Islet of Langerhans (tissue), 1 donor: ENCODE results near the gene ZAR1L.
"Not testable (repeated sequence)": the region's sequence is repeated elsewhere in the genome, so short reads cannot be mapped to it uniquely, and the experiment has no call there.

Experiments
- FAIRE-seq: peaks from one replicate; lab custom pipeline; 2011; peaks lifted over from hg19 to GRCh38; lab: Jason Lieb, UNC

ZAR1L gene, protein sequence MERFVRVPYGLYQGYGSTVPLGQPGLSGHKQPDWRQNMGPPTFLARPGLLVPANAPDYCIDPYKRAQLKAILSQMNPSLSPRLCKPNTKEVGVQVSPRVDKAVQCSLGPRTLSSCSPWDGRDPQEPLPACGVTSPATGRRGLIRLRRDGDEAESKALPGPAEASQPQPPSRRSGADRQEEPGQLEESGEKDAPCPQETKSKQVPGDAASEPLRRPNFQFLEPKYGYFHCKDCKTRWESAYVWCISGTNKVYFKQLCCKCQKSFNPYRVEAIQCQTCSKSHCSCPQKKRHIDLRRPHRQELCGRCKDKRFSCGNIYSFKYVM

GRCh38 chr13:32315238-32316027 is at the start of gene ZAR1L, which contains the start of gene BRCA2:
ZAR1L (minus strand) TSS chr13:32315363; CDS start chr13:32311925, 3,438 bp downstream.
BRCA2 (plus strand) TSS chr13:32315508; CDS start chr13:32316461, 953 bp downstream.
- no peak for FAIRE-seq

- no peak for FAIRE-seq
These were observed 47.4 kb upstream of the ZAR1L start for GRCh38 chr13:32362574-32362973.

- not testable (repeated sequence) for FAIRE-seq
These were observed 40.8 kb upstream of the ZAR1L start for GRCh38 chr13:32355935-32356334.

GRCh38 chr13:32354040-32354439 is 38.9 kb upstream of the ZAR1L start:
- no peak for FAIRE-seq

- FAIRE-seq = not testable (repeated sequence)
These were observed 35.8 kb upstream of the ZAR1L start for GRCh38 chr13:32350839-32351441.

GRCh38 chr13:32347651-32348050 is 32.5 kb upstream of the ZAR1L start:
- no peak for FAIRE-seq

GRCh38 chr13:32340914-32341313 is 25.8 kb upstream of the ZAR1L start:
- no peak for FAIRE-seq

GRCh38 chr13:32334671-32335070 is 19.5 kb upstream of the ZAR1L start:
- no peak for FAIRE-seq

- FAIRE-seq = no peak
These were observed 15.3 kb upstream of the ZAR1L start for GRCh38 chr13:32330441-32330840.

DNA sequence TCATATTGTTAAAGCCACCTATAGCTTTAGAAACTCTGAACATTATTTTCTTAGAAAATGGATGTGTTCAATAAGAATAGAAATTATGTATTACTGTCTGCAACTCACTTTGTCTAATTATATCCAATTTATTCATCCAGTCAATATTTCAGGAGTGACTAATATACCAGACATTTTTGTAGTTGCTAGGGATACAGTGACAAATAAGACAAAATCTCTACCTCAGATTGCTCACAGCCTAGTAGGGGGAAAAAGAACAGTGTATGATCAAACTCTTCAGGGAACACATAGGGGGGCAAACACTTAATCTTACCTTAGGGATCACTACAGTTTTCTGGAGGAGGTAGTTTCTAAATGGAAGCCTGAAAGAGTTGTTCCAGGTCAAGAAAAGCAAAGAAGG is 8.7 kb upstream of the ZAR1L start:
- FAIRE-seq = no peak

DNA sequence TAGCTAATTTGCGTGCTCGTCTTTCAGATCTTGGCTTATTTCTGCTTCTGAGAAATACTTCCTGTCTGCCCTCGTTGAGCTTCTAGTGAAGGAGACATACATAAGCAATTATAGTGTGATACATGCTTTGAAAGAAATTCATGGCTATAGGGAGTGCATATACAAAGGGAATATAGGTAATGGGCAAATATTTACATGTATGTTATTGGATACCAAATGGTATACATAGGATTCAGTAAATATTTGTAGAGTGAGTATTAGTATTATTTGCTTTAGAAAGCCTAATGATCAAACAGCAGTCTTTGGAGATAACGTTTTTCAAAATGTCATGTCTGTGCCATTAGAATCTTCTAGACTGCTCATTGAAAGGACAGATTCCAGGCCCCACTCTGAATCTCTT is 5.4 kb upstream of the ZAR1L start:
- no peak for FAIRE-seq

- no peak for FAIRE-seq
These were observed 2.7 kb upstream of the ZAR1L start for GRCh38 chr13:32317716-32318465.

DNA sequence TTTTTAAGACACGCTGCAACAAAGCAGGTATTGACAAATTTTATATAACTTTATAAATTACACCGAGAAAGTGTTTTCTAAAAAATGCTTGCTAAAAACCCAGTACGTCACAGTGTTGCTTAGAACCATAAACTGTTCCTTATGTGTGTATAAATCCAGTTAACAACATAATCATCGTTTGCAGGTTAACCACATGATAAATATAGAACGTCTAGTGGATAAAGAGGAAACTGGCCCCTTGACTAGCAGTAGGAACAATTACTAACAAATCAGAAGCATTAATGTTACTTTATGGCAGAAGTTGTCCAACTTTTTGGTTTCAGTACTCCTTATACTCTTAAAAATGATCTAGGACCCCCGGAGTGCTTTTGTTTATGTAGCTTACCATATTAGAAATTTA is 1.3 kb upstream of the ZAR1L start:
- FAIRE-seq = no peak

DNA sequence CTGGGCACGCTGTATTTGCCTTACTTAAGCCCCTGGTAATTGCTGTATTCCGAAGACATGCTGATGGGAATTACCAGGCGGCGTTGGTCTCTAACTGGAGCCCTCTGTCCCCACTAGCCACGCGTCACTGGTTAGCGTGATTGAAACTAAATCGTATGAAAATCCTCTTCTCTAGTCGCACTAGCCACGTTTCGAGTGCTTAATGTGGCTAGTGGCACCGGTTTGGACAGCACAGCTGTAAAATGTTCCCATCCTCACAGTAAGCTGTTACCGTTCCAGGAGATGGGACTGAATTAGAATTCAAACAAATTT is 821 bp upstream of the ZAR1L start:
- no peak for FAIRE-seq

DNA sequence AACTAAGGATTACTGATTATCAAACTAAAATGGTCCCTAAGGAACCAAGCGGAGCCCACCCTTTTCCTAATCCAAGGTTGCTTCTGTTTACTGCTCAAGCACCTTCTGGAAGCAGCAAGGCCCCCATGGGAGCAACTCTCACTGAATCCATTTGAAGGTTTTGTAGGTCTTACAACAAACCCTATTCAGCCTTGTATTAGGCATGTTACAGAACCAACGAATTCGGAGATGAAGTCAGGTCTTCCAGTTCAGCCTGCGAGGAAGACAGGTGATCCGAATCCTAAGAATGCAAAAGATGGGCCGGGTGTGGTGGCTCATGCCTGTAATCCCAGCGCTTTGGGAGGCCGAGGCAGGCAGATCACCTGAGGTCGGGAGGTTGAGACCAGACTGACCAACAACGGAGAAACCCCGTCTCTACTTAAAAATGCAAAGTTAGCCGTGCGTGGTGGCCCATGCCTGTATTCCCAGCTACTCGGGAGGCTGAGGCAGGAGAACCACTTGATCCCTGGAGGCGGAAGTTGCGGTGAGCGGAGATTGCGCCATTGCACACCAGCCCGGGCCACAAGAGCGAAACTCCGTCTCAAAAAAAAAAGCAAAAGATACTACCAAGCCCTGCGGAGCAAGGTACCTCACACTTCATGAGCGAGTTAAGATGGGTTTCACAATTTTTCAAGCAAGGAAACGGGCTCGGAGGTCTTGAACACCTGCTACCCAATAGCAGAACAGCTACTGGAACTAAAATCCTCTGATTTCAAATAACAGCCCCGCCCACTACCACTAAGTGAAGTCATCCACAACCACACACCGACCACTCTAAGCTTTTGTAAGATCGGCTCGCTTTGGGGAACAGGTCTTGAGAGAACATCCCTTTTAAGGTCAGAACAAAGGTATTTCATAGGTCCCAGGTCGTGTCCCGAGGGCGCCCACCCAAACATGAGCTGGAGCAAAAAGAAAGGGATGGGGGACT is 609 bp downstream of the ZAR1L start:
- FAIRE-seq = no peak

GRCh38 chr13:32311188-32311897 is 3.8 kb downstream of the ZAR1L start:
- FAIRE-seq = no peak

DNA sequence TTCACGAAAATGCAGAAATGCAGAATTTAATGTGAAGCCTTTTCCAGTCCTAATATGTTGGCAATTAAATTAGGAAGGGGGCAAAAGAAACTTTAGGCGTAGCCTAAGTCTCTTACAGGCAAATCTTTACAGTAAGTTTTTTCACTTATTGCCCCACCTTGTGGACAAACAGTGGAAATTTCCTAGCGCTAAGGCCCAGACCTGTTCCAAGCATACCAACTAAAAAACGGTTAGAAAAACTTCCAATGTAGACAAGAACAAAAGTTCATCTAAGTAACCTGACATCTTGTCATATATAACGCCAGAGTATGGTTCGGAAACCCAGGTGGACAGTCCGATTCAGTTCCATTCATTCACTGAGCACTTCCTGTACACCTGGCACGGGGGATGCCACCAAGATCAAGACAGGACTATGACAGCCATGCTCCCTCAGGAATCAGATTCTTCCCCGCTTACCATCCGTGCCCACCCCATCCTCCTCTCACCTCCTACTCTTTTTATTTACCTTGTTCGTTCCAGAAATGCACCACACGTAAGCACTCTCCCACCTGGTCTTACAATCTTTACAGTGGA is 4.9 kb downstream of the ZAR1L start:
- peak; percentile 93 for FAIRE-seq

- no peak for FAIRE-seq
These were observed 5.6 kb downstream of the ZAR1L start for GRCh38 chr13:32309312-32310133.

DNA sequence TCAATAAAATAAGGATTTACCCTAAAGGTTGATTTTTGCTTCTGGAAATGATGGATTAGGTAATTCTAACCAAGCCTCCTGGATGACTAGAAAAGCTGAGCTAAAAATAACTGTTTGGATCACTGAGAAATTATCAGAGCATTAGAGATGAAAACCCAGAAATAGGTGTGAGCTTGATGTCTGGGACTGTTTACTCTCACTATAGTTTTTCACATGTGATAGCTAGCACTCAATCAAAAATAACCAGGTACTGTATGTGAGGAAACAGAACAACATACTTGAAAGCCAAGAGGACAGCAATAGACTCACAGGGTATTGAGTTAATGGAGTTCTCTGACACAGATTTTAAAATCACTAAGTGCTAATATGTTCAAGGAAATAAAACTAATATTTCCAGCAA is 9.5 kb downstream of the ZAR1L start:
- no peak for FAIRE-seq
